Chondrocyte (in vitro differentiated cells): Measurements from ENCODE around the gene PAX4. TPM values are rescaled to one million over a fixed set of nuclear protein-coding genes. Genes with fewer than 3 reads are reported as not detected.

ENCODE experiments used
- DNase-seq: peaks from one replicate; pipeline ENCODE4 v3.0.0; 2021; ENCODE audit warnings: mixed read lengths, low spot score
- H3K27ac Mint-ChIP-seq: one replicate; pipeline ENCODE4 v1.8.0; 2021; ENCODE audit warnings: mild to moderate bottlenecking, moderate library complexity, mixed read lengths; ENCODE audit not compliant: unreplicated experiment
- H3K27me3 Mint-ChIP-seq: 2 replicates; pipeline ENCODE4 v1.8.0; 2021; ENCODE audit warnings: low read depth, mixed read lengths
- H3K36me3 Mint-ChIP-seq: 2 replicates; pipeline ENCODE4 v1.8.0; 2021; ENCODE audit warnings: low read depth, mixed read lengths
- H3K4me1 Mint-ChIP-seq: 2 replicates; pipeline ENCODE4 v1.8.0; 2021; ENCODE audit warnings: low read depth, mild to moderate bottlenecking, mixed read lengths
- H3K4me3 Mint-ChIP-seq: one replicate; pipeline ENCODE4 v1.8.0; 2021; ENCODE audit warnings: mild to moderate bottlenecking, moderate library complexity, mixed read lengths; ENCODE audit not compliant: unreplicated experiment
- H3K9me3 Mint-ChIP-seq: 2 replicates; pipeline ENCODE4 v1.8.0; 2021; ENCODE audit warnings: low read depth, mixed read lengths
- CTCF ChIP-seq: fragments of 200-600 bp; sonication (generic); IDR thresholded peaks from 2 replicates; pipeline ENCODE4 v1.5.0; 2021; ENCODE audit warnings: antibody characterized with exemption, mild to moderate bottlenecking, moderate library complexity
- total RNA-seq: library from RNA; stranded (reverse); gene quantifications from 3 replicates; pipeline ENCODE4 v1.2.1, GENCODE V29; 2021

The PAX4 gene
- total RNA-seq, 1 donor from 2014 or later, result not detected

DNA sequence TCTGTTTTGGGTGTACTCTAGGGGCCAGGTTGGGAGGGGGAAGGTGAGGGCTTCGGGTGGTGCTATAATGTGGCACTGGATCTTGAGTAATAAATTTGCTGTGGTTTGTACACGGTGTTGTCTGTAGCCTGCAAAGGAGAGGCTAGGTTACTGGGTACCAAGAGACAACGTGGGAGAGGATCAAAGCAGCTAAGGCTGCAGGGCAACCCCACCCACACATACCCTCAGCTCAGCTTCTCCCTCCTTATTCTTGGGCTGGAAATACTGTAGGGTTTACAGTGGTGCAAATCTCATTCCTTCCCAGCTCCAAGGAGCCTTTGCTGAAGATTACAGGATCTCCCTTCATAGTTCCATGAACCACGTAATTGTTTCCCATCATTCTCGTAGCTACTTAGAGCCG lies 26.4 kb downstream of the PAX4 start:
- Mint-ChIP-seq H3K27ac (no peak overlapping the region), H3K4me3 (no peak overlapping the region), H3K4me1 (peaks cover 18% of the 10 kb centered on the region), H3K27me3 (peaks cover 4% of the 10 kb centered on the region), H3K9me3 (no peaks in the 10 kb centered on the region), H3K36me3 (peaks cover 12% of the 10 kb centered on the region)
- no peak for DNase-seq
- no peak for TF ChIP-seq CTCF

- Mint-ChIP-seq H3K4me3 (no peak overlapping the region), H3K4me1 (peaks cover 22% of the 10 kb centered on the region), H3K27me3 (peaks cover 4% of the 10 kb centered on the region), H3K9me3 (no peaks in the 10 kb centered on the region), H3K36me3 (peaks cover 12% of the 10 kb centered on the region), H3K27ac (no peak overlapping the region)
- no peak for DNase-seq
- no peak for TF ChIP-seq CTCF
Measured at GRCh38 chr7:127591189-127591588, 26.8 kb downstream of the PAX4 start.

DNA sequence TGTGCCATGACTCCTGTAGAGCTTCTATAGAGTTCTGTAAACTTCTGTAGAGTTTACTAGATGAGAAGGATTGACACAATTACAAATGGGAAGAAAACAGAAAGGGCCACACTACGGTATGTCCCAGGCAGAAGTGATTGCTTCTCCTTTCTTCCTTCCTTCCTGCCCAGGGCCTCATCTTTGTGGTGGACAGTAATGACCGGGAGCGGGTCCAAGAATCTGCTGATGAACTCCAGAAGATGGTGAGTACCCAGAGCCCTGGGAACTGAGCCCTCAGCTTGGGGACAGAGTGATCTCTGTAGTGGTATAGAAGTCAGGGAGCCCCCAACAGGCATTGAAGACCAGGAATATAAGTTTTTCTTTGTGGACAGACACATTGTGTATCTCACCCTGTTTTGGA lies 28.0 kb downstream of the PAX4 start:
- H3K36me3 Mint-ChIP-seq, result peaks cover 12% of the 10 kb centered on the region
- no peak for DNase-seq
- H3K4me3 Mint-ChIP-seq, result peak overlapping the region; percentile 92
- peaks cover 30% of the 10 kb centered on the region for H3K4me1 Mint-ChIP-seq
- H3K27ac Mint-ChIP-seq, result no peak overlapping the region
- H3K9me3 Mint-ChIP-seq, result no peaks in the 10 kb centered on the region
- no peaks in the 10 kb centered on the region for H3K27me3 Mint-ChIP-seq
- no peak for TF ChIP-seq CTCF

DNA sequence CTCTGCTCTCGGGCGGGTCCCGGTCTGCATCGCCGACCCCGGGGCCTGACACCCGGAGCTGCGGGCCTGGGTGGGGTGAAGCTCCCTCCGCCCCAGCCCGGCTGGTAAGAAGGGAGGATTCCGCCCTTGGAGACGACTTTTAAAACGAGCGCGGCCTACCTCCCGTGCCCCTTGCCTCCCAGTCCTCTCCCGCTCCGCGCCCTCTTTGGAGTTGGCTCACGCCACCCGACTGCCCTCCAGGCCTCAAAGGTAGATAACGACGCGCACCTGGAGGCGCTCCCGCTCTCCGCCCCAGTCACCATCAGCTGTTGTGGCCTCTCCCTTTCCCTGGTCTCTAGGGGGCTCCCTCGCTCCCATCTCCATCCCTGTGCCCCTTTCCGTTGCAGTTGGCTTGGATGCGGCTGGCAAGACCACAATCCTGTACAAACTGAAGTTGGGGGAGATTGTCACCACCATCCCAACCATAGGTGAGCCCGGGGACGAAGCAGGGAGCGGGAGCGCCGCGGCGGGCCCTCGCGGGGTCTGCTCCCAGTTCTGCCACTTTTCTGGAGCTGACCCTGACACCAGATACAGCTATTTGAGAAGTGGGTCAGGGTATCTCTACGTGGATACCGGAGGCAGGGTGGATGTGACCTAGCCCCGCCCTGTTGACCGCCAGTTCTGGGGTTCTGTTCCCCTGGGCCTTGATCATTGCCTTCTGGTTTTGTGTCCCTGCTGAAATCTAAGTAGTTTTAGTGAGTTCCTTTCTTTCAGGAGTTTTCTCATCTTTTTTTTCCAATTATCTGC lies 29.1 kb downstream of the PAX4 start:
- Mint-ChIP-seq H3K4me3 (peak overlapping the region; percentile 92), H3K36me3 (peaks cover 12% of the 10 kb centered on the region), H3K27ac (peak overlapping the region; percentile 91), H3K27me3 (no peaks in the 10 kb centered on the region), H3K9me3 (no peaks in the 10 kb centered on the region), H3K4me1 (peaks cover 40% of the 10 kb centered on the region)
- peak; percentile 80 for TF ChIP-seq CTCF
- DNase-seq, result no peak

DNA sequence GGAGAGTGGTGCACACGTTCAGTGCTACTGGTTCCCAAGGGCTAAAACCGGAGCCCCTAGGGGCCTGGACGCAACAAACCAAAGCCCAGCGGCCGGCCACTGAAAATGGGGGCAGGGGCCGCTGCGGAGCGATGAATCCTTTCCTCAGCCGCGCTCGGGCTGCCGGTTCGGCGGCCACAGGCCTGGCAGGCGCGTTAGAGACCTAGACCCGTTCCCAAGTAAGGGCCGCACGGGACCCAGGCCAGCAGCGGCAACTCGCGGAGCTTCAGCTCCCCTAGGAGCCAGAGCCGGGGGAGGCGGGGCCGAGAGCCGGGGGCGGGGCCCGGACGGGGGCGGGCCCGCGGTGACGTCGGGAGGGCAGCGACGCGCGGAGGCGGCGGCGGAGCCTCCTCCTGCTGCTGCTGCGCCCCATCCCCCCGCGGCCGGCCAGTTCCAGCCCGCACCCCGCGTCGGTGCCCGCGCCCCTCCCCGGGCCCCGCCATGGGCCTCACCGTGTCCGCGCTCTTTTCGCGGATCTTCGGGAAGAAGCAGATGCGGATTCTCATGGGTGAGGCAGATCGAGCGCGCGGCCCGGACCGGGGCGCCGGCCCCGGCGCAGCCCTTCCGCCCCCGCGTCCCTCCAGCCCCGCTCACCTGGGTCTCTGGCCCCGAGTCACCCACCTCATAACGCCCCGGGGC lies 29.8 kb downstream of the PAX4 start, which contains the start of gene ARF5:
ARF5 (plus strand) TSS at position 393 of the 678 bp plus-strand sequence; CDS start at position 481, 88 bp downstream.
- no peaks in the 10 kb centered on the region for H3K9me3 Mint-ChIP-seq

More for the DNA sequence above, 29.8 kb downstream of the PAX4 start, which contains the start of gene ARF5:
- Mint-ChIP-seq H3K27me3 (no peaks in the 10 kb centered on the region), H3K4me1 (peaks cover 47% of the 10 kb centered on the region), H3K36me3 (peaks cover 12% of the 10 kb centered on the region), H3K4me3 (peak within 1 kb of the TSS; percentile 92), H3K27ac (peak within 1 kb of the TSS; percentile 91)
- TF ChIP-seq CTCF, result no peak
- DNase-seq, result no peak
